ENCODE measurements around the gene EPHX1. TPM values are rescaled to one million over a fixed set of nuclear protein-coding genes. Genes with fewer than 3 reads are reported as not detected.

The EPHX1 gene
- total RNA-seq, 1 donor from 2014 or later = 82.8 TPM

- Histone ChIP-seq H3K27me3 (ENCODE audit: insufficient read depth, low read length) (no peaks in the 10 kb centered on the region), H3K27ac (ENCODE audit: low read depth, low read length) (no peak overlapping the region), H3K9me3 (ENCODE audit: insufficient read depth, low read depth, low read length) (no peaks in the 10 kb centered on the region), H3K4me1 (ENCODE audit: insufficient read depth, low read length) (peaks cover 9% of the 10 kb centered on the region), H3K36me3 (ENCODE audit: insufficient read depth, low read length) (no peaks in the 10 kb centered on the region), H3K4me3 (ENCODE audit: insufficient read depth, low read depth, low read length) (no peak overlapping the region), H4K20me1 (ENCODE audit: insufficient read depth, low read length) (peaks cover 22% of the 10 kb centered on the region), H3K9ac (ENCODE audit: low read length) (no peak overlapping the region), H2AFZ (ENCODE audit: low read depth, low read length) (no peak overlapping the region), H3K4me2 (ENCODE audit: low read length) (peak overlapping the region; percentile 93), H3K79me2 (ENCODE audit: insufficient read depth, low read length) (no peaks in the 10 kb centered on the region)
- peaks cover 8% of the 10 kb centered on the region for H3K4me1 Mint-ChIP-seq (ENCODE audit: low read depth, unreplicated experiment)
- peaks cover 18% of the 10 kb centered on the region for H3K27me3 Mint-ChIP-seq (ENCODE audit: low read depth, unreplicated experiment)
- H3K36me3 Mint-ChIP-seq (ENCODE audit: low read depth, unreplicated experiment) = peaks cover 4% of the 10 kb centered on the region
- H3K27ac Mint-ChIP-seq (ENCODE audit: unreplicated experiment) = peak overlapping the region; percentile 66
- no peaks in the 10 kb centered on the region for H3K9me3 Mint-ChIP-seq (ENCODE audit: unreplicated experiment)
- no peak for TF ChIP-seq CTCF (IDR thresholded peaks at IDR 0.05; ENCODE audit: insufficient read depth, low read depth, low read length)
- no peak for TF ChIP-seq EZH2 (IDR thresholded peaks at IDR 0.05; ENCODE audit: insufficient read depth, low read length)
- H3K4me3 Mint-ChIP-seq (ENCODE audit: unreplicated experiment) = peak overlapping the region; percentile 60
- FAIRE-seq = no peak
- no peak for DNase-seq (ENCODE audit: low read depth)
Measured at GRCh38 chr1:225883616-225884265, 73.8 kb downstream of the EPHX1 start.

- Mint-ChIP-seq H3K27me3 (ENCODE audit: low read depth, unreplicated experiment) (peaks cover 21% of the 10 kb centered on the region), H3K4me1 (ENCODE audit: low read depth, unreplicated experiment) (peaks cover 11% of the 10 kb centered on the region), H3K4me3 (ENCODE audit: unreplicated experiment) (peak overlapping the region; percentile 62), H3K9me3 (ENCODE audit: unreplicated experiment) (no peaks in the 10 kb centered on the region), H3K27ac (ENCODE audit: unreplicated experiment) (no peak overlapping the region), H3K36me3 (ENCODE audit: low read depth, unreplicated experiment) (peaks cover 2% of the 10 kb centered on the region)
- Histone ChIP-seq H3K27me3 (ENCODE audit: insufficient read depth, low read length) (no peaks in the 10 kb centered on the region), H3K4me1 (ENCODE audit: insufficient read depth, low read length) (peaks cover 9% of the 10 kb centered on the region), H3K79me2 (ENCODE audit: insufficient read depth, low read length) (no peaks in the 10 kb centered on the region), H3K4me2 (ENCODE audit: low read length) (no peak overlapping the region), H3K4me3 (ENCODE audit: insufficient read depth, low read depth, low read length) (no peak overlapping the region), H3K36me3 (ENCODE audit: insufficient read depth, low read length) (no peaks in the 10 kb centered on the region), H4K20me1 (ENCODE audit: insufficient read depth, low read length) (peaks cover 6% of the 10 kb centered on the region), H2AFZ (ENCODE audit: low read depth, low read length) (no peak overlapping the region), H3K27ac (ENCODE audit: low read depth, low read length) (no peak overlapping the region), H3K9me3 (ENCODE audit: insufficient read depth, low read depth, low read length) (no peaks in the 10 kb centered on the region), H3K9ac (ENCODE audit: low read length) (no peak overlapping the region)
- DNase-seq (ENCODE audit: low read depth) (no peak), FAIRE-seq (no peak)
- TF ChIP-seq CTCF (IDR thresholded peaks at IDR 0.05; ENCODE audit: insufficient read depth, low read depth, low read length) (no peak), EZH2 (IDR thresholded peaks at IDR 0.05; ENCODE audit: insufficient read depth, low read length) (no peak)
Measured at GRCh38 chr1:225885336-225885735, 75.4 kb downstream of the EPHX1 start.
